ENCODE results near the gene KLK12. TPM values are rescaled to one million over a fixed set of nuclear protein-coding genes. Genes with fewer than 3 reads are reported as not detected.

The KLK12 gene
- total RNA-seq, 2 experiments from 2014 or later = not detected

GRCh38 chr19:51025809-51026553 lies 8.8 kb downstream of the KLK12 start:
- H3K4me1 Mint-ChIP-seq (ENCODE audit: low read depth) = peaks cover 4% of the 10 kb centered on the region
- H3K4me1 ChIP-seq (ENCODE audit: insufficient read depth, low read length) = no peaks in the 10 kb centered on the region
- H3K36me3 ChIP-seq (ENCODE audit: insufficient read depth, low read length) = no peaks in the 10 kb centered on the region
- no peak overlapping the region for H3K4me3 ChIP-seq (ENCODE audit: low read length)
- no peaks in the 10 kb centered on the region for H3K9me3 ChIP-seq (ENCODE audit: control insufficient read depth in 1 of 2, insufficient read depth in 1 of 2, low read length in 2 of 2)
- ATAC-seq (ENCODE audit: poor library complexity) (no peak), DNase-seq (no peak)
- H3K9me3 Mint-ChIP-seq = no peaks in the 10 kb centered on the region
- peaks cover 73% of the 10 kb centered on the region for H3K27me3 Mint-ChIP-seq
- H3K4me3 Mint-ChIP-seq = no peak overlapping the region
- peaks cover 7 to 29% of the 10 kb centered on the region in 2 experiments for H3K27me3 ChIP-seq (ENCODE audit: control insufficient read depth in 1 of 2, insufficient read depth in 2 of 2, low read length in 2 of 2)
- H3K36me3 Mint-ChIP-seq (ENCODE audit: low read depth) = no peaks in the 10 kb centered on the region
- POLR2A ChIA-PET = no interaction called here
- H3K27ac ChIP-seq (ENCODE audit: low read depth in 1 of 2, low read length in 2 of 2) = no peak overlapping the region
- TF ChIP-seq CTCF (IDR thresholded peaks at IDR 0.05) = no peak
- CTCF ChIA-PET = no interaction called here
- intact Hi-C loops (cut with DNase I, micrococcal nuclease) = no loop called here
- H3K27ac Mint-ChIP-seq = no peak overlapping the region

GRCh38 chr19:51025401-51025800 lies 9.4 kb downstream of the KLK12 start:
- Mint-ChIP-seq H3K27me3 (peaks cover 72% of the 10 kb centered on the region), H3K4me3 (no peak overlapping the region), H3K4me1 (ENCODE audit: low read depth) (peaks cover 6% of the 10 kb centered on the region), H3K27ac (no peak overlapping the region), H3K36me3 (ENCODE audit: low read depth) (no peaks in the 10 kb centered on the region), H3K9me3 (no peaks in the 10 kb centered on the region)
- peaks cover 7 to 28% of the 10 kb centered on the region in 2 experiments for H3K27me3 ChIP-seq (ENCODE audit: control insufficient read depth in 1 of 2, insufficient read depth in 2 of 2, low read length in 2 of 2)
- ATAC-seq (ENCODE audit: poor library complexity) = no peak
- DNase-seq = no peak
- CTCF ChIA-PET = no interaction called here
- H3K9me3 ChIP-seq (ENCODE audit: control insufficient read depth in 1 of 2, insufficient read depth in 1 of 2, low read length in 2 of 2) = no peaks in the 10 kb centered on the region
- H3K36me3 ChIP-seq (ENCODE audit: insufficient read depth, low read length) = no peaks in the 10 kb centered on the region
- H3K4me1 ChIP-seq (ENCODE audit: insufficient read depth, low read length) = no peaks in the 10 kb centered on the region
- no peak for TF ChIP-seq CTCF (IDR thresholded peaks at IDR 0.05)
- intact Hi-C loops (cut with DNase I, micrococcal nuclease) = no loop called here
- H3K27ac ChIP-seq (ENCODE audit: low read depth in 1 of 2, low read length in 2 of 2) = no peak overlapping the region
- H3K4me3 ChIP-seq (ENCODE audit: low read length) = no peak overlapping the region
- POLR2A ChIA-PET = no interaction called here

GRCh38 chr19:51024924-51025323 lies 9.9 kb downstream of the KLK12 start:
- ATAC-seq (ENCODE audit: poor library complexity) (no peak), DNase-seq (no peak)
- H3K4me1 ChIP-seq (ENCODE audit: insufficient read depth, low read length) = peaks cover under 1% of the 10 kb centered on the region
- H3K27ac ChIP-seq (ENCODE audit: low read depth in 1 of 2, low read length in 2 of 2) = no peak overlapping the region
- intact Hi-C loops (cut with DNase I, micrococcal nuclease) = no loop called here
- H3K4me3 ChIP-seq (ENCODE audit: low read length) = no peak overlapping the region
- no peaks in the 10 kb centered on the region for H3K9me3 Mint-ChIP-seq
- no peak overlapping the region for H3K4me3 Mint-ChIP-seq
- H3K27ac Mint-ChIP-seq = no peak overlapping the region
- peaks cover 75% of the 10 kb centered on the region for H3K27me3 Mint-ChIP-seq
- no peak for TF ChIP-seq CTCF (IDR thresholded peaks at IDR 0.05)
- no peaks in the 10 kb centered on the region for H3K36me3 Mint-ChIP-seq (ENCODE audit: low read depth)
- ChIA-PET CTCF (no interaction called here), POLR2A (no interaction called here)
- no peaks in the 10 kb centered on the region for H3K9me3 ChIP-seq (ENCODE audit: control insufficient read depth in 1 of 2, insufficient read depth in 1 of 2, low read length in 2 of 2)
- peaks cover 6% of the 10 kb centered on the region for H3K4me1 Mint-ChIP-seq (ENCODE audit: low read depth)
- no peaks in the 10 kb centered on the region for H3K36me3 ChIP-seq (ENCODE audit: insufficient read depth, low read length)
- H3K27me3 ChIP-seq (ENCODE audit: control insufficient read depth in 1 of 2, insufficient read depth in 2 of 2, low read length in 2 of 2) = peaks cover 11 to 33% of the 10 kb centered on the region in 2 experiments
